Esophagus (tissue), 2 donors: ENCODE data around the gene UROC1. TPM values are rescaled to one million over a fixed set of nuclear protein-coding genes. Genes with fewer than 3 reads are reported as not detected.

ENCODE experiments used
- H3K27ac ChIP-seq, 2 donors: one replicate each; pipeline ENCODE4 v1.5.1; 2013; ENCODE audit warnings: low read depth in 2 of 2, mild to moderate bottlenecking in 2 of 2, inconsistent platforms in 1 of 2, low read length in 1 of 2, moderate library complexity in 1 of 2
- H3K27me3 ChIP-seq, 2 donors: one replicate each; pipeline ENCODE4 v1.6.1; 2013; ENCODE audit warnings: low read length in 2 of 2, control low read depth in 1 of 2, mild to moderate bottlenecking in 1 of 2; ENCODE audit not compliant: insufficient read depth in 2 of 2, control insufficient read depth in 1 of 2
- H3K36me3 ChIP-seq, 2 donors: one replicate each; pipeline ENCODE4 v1.6.1; 2013; ENCODE audit warnings: low read length in 1 of 2; ENCODE audit not compliant: control insufficient read depth in 2 of 2, insufficient read depth in 2 of 2
- H3K4me1 ChIP-seq, 2 donors: one replicate each; pipeline ENCODE4 v1.6.1; 2013; ENCODE audit warnings: low read length in 1 of 2; ENCODE audit not compliant: control insufficient read depth in 2 of 2, insufficient read depth in 2 of 2
- H3K4me3 ChIP-seq, 2 donors: one replicate each; pipeline ENCODE4 v1.5.1; 2013; ENCODE audit warnings: low read length in 2 of 2, mild to moderate bottlenecking in 2 of 2, low read depth in 1 of 2, moderate library complexity in 1 of 2
- H3K9me3 ChIP-seq, 2 donors: one replicate each; pipeline ENCODE4 v1.6.1; 2013; ENCODE audit warnings: mild to moderate bottlenecking in 2 of 2, low read depth in 1 of 2, low read length in 1 of 2, moderate library complexity in 1 of 2; ENCODE audit not compliant: control insufficient read depth in 2 of 2, insufficient read depth in 1 of 2
- WGBS, 2 donors: extraction: QIAGEN DNeasy Blood & Tissue Kit; methylation state at CpG; one replicate each; pipeline ENCODE4 v1.1.7; 2013; 5-methylcytosine and 5-hydroxymethylcytosine counted together
- polyA plus RNA-seq, 2 donors: library from polyadenylated mRNA; stranded (reverse); fragments of 200-250 nt; gene quantifications; one replicate each; pipeline ENCODE4 v1.2.3, GENCODE V29; 2013
- donor health status: healthy with polysubstance abuse.
- donor health status: Bipolar disorder and iron deficiency.

UROC1 gene
- polyA plus RNA-seq, 2 donors, result not detected

GRCh38 chr3:126509597-126510307 lies 7.8 kb downstream of the UROC1 start:
- Histone ChIP-seq H3K4me3 (no peak overlapping the region), H3K27ac (no peak overlapping the region), H3K36me3 (no peaks in the 10 kb centered on the region), H3K4me1 (peaks cover 0 to 7% of the 10 kb centered on the region in 2 donors), H3K27me3 (no peaks in the 10 kb centered on the region), H3K9me3 (no peaks in the 10 kb centered on the region)
- 41 to 61% methylated on average over 17 to 18 of the region's 18 CpGs for WGBS, 2 donors

- Histone ChIP-seq H3K27me3 (no peaks in the 10 kb centered on the region), H3K4me3 (no peak overlapping the region), H3K27ac (no peak overlapping the region), H3K9me3 (no peaks in the 10 kb centered on the region), H3K36me3 (no peaks in the 10 kb centered on the region), H3K4me1 (peaks cover 0 to 7% of the 10 kb centered on the region in 2 donors)
- 84% methylated on average over 4 of the region's 4 CpGs for WGBS, 2 donors
Observed at GRCh38 chr3:126508564-126508964, 9.0 kb downstream of the UROC1 start.

GRCh38 chr3:126507886-126508285 lies 9.7 kb downstream of the UROC1 start:
- 89 to 90% methylated on average over 9 of the region's 9 CpGs for WGBS, 2 donors
- Histone ChIP-seq H3K9me3 (no peaks in the 10 kb centered on the region), H3K36me3 (no peaks in the 10 kb centered on the region), H3K27ac (no peak overlapping the region), H3K4me1 (peaks cover 0 to 5% of the 10 kb centered on the region in 2 donors), H3K4me3 (no peak overlapping the region), H3K27me3 (no peaks in the 10 kb centered on the region)

- Histone ChIP-seq H3K27ac (no peak overlapping the region), H3K27me3 (no peaks in the 10 kb centered on the region), H3K4me1 (no peaks in the 10 kb centered on the region), H3K36me3 (no peaks in the 10 kb centered on the region), H3K9me3 (no peaks in the 10 kb centered on the region), H3K4me3 (no peak overlapping the region)
- WGBS, 2 donors, result 87 to 90% methylated on average over 10 of the region's 10 CpGs
Observed at GRCh38 chr3:126503701-126504100, 13.9 kb downstream of the UROC1 start.

- Histone ChIP-seq H3K27me3 (no peaks in the 10 kb centered on the region), H3K4me1 (no peaks in the 10 kb centered on the region), H3K27ac (no peak overlapping the region), H3K36me3 (no peaks in the 10 kb centered on the region), H3K9me3 (no peaks in the 10 kb centered on the region), H3K4me3 (no peak overlapping the region)
- WGBS, 2 donors, result 87 to 92% methylated on average over 1 of the region's 1 CpG
Observed at GRCh38 chr3:126502656-126503055, 14.9 kb downstream of the UROC1 start.

- Histone ChIP-seq H3K27ac (no peak overlapping the region), H3K9me3 (no peaks in the 10 kb centered on the region), H3K4me1 (no peaks in the 10 kb centered on the region), H3K27me3 (no peaks in the 10 kb centered on the region), H3K36me3 (no peaks in the 10 kb centered on the region), H3K4me3 (no peak overlapping the region)
- 60 to 66% methylated on average over 7 of the region's 7 CpGs for WGBS, 2 donors
Observed at GRCh38 chr3:126501736-126502135, 15.8 kb downstream of the UROC1 start.

- 69 to 76% methylated on average over 5 of the region's 5 CpGs for WGBS, 2 donors
- Histone ChIP-seq H3K27ac (no peak overlapping the region), H3K27me3 (no peaks in the 10 kb centered on the region), H3K36me3 (no peaks in the 10 kb centered on the region), H3K4me1 (no peaks in the 10 kb centered on the region), H3K9me3 (no peaks in the 10 kb centered on the region), H3K4me3 (no peak overlapping the region)
Observed at GRCh38 chr3:126501054-126501453, 16.5 kb downstream of the UROC1 start.

GRCh38 chr3:126500016-126500415 lies 17.6 kb downstream of the UROC1 start:
- no peaks in the 10 kb centered on the region for H3K36me3 ChIP-seq
- no peaks in the 10 kb centered on the region for H3K27me3 ChIP-seq
- no peaks in the 10 kb centered on the region for H3K9me3 ChIP-seq
- 83 to 88% methylated on average over 7 of the region's 7 CpGs for WGBS, 2 donors
- H3K4me3 ChIP-seq, result no peak overlapping the region
- no peaks in the 10 kb centered on the region for H3K4me1 ChIP-seq
- H3K27ac ChIP-seq, result no peak overlapping the region

- H3K27me3 ChIP-seq, result no peaks in the 10 kb centered on the region
- H3K4me3 ChIP-seq, result no peak overlapping the region
- no peaks in the 10 kb centered on the region for H3K9me3 ChIP-seq
- WGBS, 2 donors, result 94 to 99% methylated on average over 9 of the region's 9 CpGs
- no peaks in the 10 kb centered on the region for H3K36me3 ChIP-seq
- no peak overlapping the region for H3K27ac ChIP-seq
- H3K4me1 ChIP-seq, result no peaks in the 10 kb centered on the region
Observed at GRCh38 chr3:126499401-126499800, 18.2 kb downstream of the UROC1 start.

GRCh38 chr3:126498929-126499328 lies 18.6 kb downstream of the UROC1 start:
- 66 to 75% methylated on average over 10 of the region's 10 CpGs for WGBS, 2 donors

More at GRCh38 chr3:126498929-126499328, 18.6 kb downstream of the UROC1 start:
- no peak overlapping the region for H3K4me3 ChIP-seq
- H3K27me3 ChIP-seq, result no peaks in the 10 kb centered on the region
- H3K36me3 ChIP-seq, result no peaks in the 10 kb centered on the region
- H3K9me3 ChIP-seq, result no peaks in the 10 kb centered on the region
- H3K4me1 ChIP-seq, result no peaks in the 10 kb centered on the region
- no peak overlapping the region for H3K27ac ChIP-seq
